NCI-H1436 treated with DMSO at 0.1 percent for 48 hours (cell line): ENCODE data around the gene EFR3B.

Experiments used
- DNase-seq: peaks from one replicate; lab custom pipeline; 2025; lab: John Stamatoyannopoulos, UW

Gene EFR3B

DNA sequence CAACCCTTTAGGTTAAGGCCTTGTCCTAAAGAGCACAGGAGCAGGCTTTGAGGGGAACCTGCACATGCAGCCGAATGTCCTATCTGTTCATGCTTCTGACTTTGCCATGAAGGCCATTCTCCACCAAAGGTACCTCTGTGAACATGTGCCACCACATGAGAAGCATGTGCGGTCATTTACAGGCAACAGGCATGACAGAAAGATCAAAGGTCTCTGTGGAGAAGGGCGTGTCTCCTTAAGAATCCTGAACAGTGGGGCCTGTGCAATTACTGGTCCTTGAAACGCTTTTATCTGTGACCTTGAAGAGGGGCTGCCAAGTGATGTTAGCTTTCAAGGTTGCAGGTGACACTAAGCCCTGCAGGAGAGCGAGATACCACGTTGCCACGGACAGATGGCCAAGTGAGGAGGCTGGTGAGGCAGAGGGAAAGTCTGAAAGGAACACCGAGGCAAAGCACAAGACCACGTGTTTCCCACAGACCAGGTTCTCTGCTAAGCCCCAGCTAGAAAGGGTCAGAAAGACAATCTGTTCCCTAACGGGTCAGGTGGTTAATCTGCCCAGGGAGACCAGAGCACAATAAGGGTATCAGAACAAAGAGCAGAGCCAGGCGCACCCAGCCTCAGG lies 146.0 kb downstream of the EFR3B start:
- DNase-seq = no peak

DNA sequence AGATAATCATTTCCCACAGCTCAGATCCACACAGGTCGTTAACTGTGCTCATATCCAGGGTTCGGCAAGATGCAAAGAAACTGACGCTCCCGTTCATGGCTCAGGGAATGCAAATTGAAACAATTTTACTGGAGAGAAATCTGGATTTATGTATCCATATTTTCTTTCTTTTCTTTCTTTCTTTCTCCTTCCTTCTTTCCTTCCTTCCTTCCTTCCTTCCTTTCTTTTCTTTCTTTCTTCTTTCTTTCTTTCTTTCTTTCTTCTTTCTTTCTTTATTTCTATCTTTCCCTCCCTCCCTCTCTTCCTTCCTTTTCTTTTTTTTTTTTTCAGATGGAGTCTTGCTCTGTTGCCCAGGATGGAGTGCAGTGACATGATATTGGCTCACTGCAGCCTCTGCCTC lies 146.5 kb downstream of the EFR3B start:
- no peak for DNase-seq

DNA sequence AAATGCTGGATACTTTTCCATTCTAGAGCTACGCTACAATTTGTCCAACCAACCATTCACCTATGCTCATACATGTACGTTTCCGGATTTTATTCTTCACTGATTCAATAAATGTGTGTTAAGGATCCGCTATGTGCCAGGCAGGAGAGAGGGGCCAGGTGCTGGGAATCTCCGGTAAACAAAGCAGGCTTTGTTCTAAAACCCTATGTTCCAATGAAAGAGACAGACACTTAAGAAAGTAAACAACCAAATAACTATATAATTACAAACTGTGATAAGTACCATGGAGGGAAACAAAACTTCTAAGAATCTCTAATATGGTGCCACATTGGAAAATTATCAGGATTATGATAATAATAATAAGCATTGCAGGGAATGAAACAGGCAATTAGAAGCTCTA lies 148.7 kb downstream of the EFR3B start:
- DNase-seq = no peak

DNA sequence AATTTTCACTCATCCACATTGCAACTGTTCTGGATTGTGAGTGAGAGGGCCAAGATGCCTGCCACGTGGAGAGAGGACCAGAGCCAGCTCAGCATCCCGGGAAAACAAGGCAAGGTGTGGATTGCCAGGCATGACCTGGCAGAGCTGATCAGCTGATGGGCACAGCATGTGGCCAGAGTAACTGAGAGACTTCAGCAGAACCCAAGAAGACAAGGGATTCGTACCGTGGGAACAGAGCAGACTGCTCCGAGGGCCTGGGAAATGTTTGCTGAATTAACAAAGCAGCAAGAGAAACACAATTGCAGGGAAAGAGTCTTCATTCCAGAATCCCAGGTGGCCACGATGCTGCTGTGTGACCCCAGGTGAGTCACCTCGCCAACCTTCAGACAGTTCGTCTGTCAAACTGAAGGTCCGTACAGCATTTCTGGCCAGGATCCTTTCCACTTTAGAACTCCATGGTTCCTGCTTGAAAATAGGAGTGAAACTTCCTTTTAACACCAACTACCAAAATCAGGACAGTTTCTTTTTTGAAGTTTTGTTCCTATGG lies 152.8 kb downstream of the EFR3B start:
- DNase-seq = no peak

DNA sequence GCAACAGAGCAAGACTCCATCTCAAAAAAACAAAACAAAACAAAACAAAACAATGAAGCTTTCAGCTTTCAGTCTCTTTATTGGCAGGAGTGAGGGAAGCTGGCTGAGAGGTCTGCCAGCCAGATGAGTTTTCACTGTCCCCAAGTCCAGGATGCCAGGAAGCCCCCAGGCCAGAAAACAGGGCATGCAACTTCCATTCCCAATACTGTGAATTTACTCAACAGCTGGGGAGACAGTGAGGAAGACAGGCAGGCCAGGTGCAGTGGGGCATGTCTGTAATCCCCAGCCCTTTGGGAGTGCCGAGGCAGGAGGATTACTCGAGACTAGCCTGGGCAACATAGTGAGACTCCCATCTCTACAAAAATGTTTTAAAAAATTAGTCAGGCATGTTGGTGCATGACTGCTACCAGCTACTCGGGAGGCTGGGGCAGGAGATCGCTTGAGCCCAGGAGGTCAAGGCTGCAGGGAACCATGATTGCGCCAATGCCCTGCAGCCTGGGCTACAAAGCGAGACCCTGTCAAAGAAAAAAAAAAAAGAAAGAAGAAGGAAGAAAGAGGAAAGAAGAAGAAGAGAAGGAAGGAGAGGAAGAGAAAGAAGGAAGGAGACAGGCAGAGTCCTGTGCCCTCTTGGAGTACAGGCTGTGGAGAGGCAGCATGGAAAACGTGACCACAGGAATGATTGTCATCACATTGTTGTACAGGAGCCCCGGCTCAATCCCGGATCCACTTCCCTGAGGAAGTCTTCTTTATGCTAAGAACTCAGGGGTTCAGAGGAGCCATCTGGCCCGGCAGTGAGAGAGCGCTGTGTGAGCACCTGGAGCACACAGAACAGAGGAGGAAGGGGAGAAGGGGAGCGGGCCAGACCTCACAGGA lies 155.7 kb downstream of the EFR3B start:
- no peak for DNase-seq

DNA sequence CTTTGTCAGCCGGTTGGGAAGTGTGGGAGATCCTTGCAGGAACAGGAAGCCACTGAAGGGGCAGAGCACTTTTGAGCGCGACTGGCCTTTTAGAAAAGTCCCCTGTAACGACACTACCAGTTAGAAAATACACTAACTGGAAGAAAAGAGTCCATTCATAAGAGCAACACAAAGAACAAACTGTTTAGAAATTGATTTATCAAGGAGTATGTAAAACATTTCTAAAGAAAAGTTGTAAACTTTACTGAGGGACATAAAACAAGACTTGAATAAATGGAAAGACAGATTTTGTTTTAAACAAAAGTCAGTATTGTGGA lies 156.3 kb downstream of the EFR3B start:
- no peak for DNase-seq

DNA sequence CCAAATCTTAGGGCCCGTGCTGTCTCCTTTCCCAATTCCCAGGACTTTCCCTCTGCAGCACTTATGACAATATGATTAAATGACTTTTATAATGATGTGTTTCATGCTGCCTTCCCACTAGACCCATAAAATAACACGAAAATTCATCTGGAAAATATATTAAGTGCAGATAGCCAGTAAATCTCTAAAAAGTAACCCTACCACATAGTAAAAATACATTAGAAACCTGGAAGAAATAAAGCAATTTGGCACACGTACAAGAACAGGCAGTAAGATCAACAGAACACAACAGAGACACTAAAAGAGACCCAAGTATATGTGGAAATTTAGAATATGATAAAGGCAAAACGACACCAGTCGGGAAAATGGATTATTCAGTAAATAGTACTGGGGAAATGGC lies 156.7 kb downstream of the EFR3B start:
- DNase-seq = no peak

DNA sequence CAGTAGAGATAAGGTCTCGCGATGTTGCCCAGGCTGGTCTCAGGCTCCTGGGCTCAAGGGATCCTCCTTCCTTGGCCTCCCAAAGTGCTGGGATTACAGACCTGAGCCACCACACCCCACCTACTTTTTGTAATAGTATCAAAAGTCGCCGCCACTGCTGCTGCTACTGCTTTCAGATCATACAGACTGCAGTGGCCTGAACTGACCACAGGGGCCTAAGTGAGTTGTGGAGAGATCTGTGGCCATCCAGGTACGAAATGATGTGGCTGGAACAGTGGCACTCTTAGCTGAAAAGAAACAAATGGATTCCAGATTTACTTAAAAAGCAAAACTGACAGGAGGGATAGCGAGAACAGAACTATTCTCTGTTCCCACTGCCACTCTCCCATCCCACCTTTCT lies 159.4 kb downstream of the EFR3B start:
- DNase-seq = no peak

DNA sequence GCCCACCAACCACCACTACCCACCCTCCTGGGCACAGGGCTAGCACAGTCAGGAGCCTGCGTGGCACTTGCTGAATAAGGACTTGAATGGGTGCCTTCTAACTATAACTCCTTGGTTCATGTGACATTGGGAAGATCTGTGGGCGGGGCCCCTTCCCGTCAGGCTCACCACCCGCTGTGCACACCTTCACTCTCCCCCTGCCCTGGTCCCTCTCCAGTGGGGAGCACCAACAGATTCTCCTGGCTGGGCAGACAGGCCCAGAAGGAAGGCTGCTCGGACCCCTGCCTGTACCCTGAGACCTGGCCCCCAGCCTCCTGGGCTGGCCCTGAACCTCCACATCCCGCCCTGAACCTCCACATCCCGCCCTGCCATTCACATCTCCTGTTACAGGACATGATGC lies 159.9 kb downstream of the EFR3B start:
- no peak for DNase-seq

DNA sequence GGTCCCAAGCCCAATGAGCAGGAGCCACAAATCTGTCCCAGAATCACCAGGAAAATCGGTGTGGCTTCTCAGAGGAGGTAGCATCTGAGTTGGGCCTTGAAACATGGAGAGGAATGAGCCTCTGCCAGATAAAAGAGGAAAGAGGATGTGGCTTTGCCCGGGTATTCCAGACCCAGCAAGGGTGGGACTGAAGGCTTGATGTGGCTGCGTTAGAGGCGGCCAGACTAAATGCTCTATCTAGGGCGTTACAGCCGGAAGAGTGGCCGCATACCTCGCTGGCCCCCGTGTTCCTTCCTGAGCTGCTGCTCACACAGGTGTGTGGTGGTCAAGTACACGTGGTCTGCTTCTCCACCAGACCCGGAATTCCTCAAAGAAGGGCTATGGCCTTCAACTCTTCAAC lies 160.4 kb downstream of the EFR3B start:
- DNase-seq = no peak

DNA sequence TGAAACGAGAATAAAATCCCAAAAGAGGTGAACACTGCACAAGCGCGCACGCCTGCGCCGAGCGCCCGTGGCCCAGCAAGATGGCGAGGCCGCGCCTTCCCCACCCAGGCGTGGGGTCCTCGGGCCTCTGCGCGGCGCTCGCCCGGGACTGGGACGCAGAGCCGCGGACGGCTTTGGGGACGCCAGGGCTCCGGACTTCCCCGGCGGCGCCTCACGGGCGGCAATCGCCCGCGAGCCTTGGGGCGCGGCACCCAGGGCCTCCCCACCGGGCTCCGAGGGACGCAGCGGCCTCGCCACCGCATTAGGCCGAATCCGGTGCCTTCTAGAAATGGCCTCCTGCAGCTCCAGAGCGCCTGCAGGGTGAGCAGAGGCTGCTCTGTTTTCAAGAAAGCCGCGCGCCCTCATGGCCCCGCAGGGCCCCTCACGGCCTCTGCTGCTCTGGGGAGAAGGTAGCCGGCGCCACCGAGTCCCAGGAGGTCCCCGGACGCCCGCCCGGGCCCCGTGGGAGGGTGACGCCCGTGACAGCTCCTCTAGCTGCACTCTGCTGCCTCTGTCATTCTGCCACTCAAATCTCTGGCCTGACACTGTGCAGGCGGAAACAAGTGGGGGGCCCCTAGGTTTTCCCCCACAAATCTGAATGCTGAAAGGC lies 162.4 kb downstream of the EFR3B start:
- no peak for DNase-seq

DNA sequence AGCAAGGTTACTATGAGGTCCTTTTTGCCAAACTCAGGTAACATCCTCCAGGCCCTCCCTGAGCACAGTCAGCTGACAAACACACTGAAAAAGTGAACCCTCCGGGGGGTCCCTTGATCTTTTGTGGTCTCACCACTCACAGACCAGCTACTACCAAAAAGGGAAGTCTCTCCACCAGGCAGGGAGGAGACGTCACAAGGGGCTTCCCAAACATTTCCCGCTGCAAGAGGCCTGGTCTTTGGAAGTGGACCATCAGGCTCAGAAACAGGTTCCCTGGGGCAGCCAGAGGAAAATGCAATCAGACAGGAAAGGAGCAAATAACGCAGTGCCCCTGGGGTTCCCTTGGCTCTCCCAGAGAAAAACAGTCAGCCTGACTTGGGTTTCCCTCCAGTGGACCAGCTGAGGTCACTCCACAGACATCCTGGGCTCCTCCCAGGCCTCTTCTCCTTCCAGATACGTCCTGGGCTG lies 165.2 kb downstream of the EFR3B start:
- no peak for DNase-seq
